GM12875 (cell line): ENCODE results near the gene SLC6A19.

Experiments used
- H3K4me3 ChIP-seq: one replicate; pipeline ENCODE4 v1.5.1; 2011; ENCODE audit warnings: low read depth, low read length, control low read depth
- TF ChIP-seq, protein P1 (sequence below): IDR thresholded peaks from 2 replicates; pipeline ENCODE4 v1.5.1; 2011; ENCODE audit warnings: low read depth, mild to moderate bottlenecking, control low read depth, inconsistent platforms, low read length, moderate library complexity, borderline replicate concordance; ENCODE audit not compliant: insufficient read depth

The SLC6A19 gene

GRCh38 chr5:1230551-1230950 is 29.2 kb downstream of the SLC6A19 start:
- TF ChIP-seq, protein P1, sequence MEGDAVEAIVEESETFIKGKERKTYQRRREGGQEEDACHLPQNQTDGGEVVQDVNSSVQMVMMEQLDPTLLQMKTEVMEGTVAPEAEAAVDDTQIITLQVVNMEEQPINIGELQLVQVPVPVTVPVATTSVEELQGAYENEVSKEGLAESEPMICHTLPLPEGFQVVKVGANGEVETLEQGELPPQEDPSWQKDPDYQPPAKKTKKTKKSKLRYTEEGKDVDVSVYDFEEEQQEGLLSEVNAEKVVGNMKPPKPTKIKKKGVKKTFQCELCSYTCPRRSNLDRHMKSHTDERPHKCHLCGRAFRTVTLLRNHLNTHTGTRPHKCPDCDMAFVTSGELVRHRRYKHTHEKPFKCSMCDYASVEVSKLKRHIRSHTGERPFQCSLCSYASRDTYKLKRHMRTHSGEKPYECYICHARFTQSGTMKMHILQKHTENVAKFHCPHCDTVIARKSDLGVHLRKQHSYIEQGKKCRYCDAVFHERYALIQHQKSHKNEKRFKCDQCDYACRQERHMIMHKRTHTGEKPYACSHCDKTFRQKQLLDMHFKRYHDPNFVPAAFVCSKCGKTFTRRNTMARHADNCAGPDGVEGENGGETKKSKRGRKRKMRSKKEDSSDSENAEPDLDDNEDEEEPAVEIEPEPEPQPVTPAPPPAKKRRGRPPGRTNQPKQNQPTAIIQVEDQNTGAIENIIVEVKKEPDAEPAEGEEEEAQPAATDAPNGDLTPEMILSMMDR, result no peak
- H3K4me3 ChIP-seq, result no peak overlapping the region

- no peak overlapping the region for H3K4me3 ChIP-seq
- TF ChIP-seq, protein P1, result no peak
Measured at GRCh38 chr5:1231354-1231905, 30.0 kb downstream of the SLC6A19 start.

DNA sequence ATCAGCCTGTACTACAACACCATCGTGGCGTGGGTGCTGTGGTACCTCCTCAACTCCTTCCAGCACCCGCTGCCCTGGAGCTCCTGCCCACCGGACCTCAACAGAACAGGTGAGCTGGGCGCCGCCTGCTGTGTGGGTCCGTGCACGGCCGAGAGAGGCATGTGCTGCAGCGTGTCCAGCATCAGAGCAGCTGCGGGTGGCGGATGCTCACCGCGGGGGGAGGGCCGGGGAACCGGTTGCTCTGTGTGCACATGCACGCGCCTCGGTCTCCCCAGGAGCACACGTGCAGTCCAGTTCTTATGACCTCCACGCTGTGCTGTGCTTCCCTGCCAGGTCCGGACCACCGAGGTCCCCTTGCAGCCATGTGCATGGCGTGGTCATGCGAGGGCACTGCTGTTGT is 31.4 kb downstream of the SLC6A19 start:
- TF ChIP-seq, protein P1, result no peak
- no peak overlapping the region for H3K4me3 ChIP-seq

DNA sequence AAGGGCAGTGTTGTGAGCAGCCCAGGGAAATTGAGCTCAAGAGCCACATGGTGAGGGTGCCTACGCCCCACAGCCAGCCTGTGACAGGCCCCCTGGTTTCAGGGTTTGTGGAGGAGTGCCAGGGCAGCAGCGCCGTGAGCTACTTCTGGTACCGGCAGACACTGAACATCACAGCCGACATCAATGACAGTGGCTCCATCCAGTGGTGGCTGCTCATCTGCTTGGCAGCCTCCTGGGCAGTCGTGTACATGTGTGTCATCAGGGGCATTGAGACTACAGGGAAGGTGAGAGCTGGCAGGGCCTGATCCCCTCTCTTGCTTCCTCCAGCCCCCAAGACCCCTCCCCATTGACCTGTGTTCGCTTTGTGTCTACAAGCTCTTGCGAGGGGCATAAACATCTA is 34.0 kb downstream of the SLC6A19 start:
- H3K4me3 ChIP-seq, result no peak overlapping the region
- TF ChIP-seq, protein P1, result no peak

DNA sequence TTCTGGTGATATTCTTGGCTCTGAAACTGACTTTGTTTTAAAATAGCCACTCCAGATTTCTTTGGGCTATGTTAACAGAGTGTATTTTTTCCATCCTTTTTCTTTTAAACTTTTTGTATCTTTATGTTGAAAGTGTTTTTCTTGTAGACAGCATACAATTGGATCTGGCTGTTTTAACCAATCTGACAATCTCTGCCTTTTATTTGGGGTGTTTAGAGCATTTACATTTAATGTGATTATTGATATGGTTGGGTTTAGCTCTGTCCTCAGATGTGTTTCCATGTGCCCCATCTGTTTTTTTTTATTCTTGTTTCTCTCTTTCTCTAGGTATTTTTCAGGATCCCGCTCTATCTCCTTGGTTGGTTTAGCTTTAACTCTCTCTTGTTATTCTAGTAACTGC is 34.4 kb downstream of the SLC6A19 start:
- no peak overlapping the region for H3K4me3 ChIP-seq
- TF ChIP-seq, protein P1, result no peak

- TF ChIP-seq, protein P1, result no peak
- no peak overlapping the region for H3K4me3 ChIP-seq
Measured at GRCh38 chr5:1239505-1240251, 38.3 kb downstream of the SLC6A19 start.
